ENCODE measurements around the gene GDA. TPM values are rescaled to one million over a fixed set of nuclear protein-coding genes. Genes with fewer than 3 reads are reported as not detected.

Gene GDA
- not detected for total RNA-seq

GRCh38 chr9:72149231-72149975 is at the start of gene GDA:
GDA (plus strand) TSS chr9:72149440; CDS start chr9:72149560, 120 bp downstream.
- ATAC-seq (no peak), DNase-seq (ENCODE audit: low spot score in 2 of 2) (no peak)
- no peak within 1 kb of the TSS for H3K27ac Mint-ChIP-seq
- H3K9me3 Mint-ChIP-seq: no peaks in the 10 kb centered on the region
- H3K36me3 Mint-ChIP-seq: no peaks in the 10 kb centered on the region

- DNase-seq (ENCODE audit: low spot score in 2 of 2) (no peak), ATAC-seq (no peak)
- no peak overlapping the region for H3K27ac Mint-ChIP-seq
- H3K36me3 Mint-ChIP-seq: no peaks in the 10 kb centered on the region
- peaks cover 0 to 4% of the 10 kb centered on the region in 2 donors for H3K9me3 Mint-ChIP-seq
Observed at GRCh38 chr9:72102520-72102919, 46.7 kb upstream of the GDA start.

- no peaks in the 10 kb centered on the region for H3K36me3 Mint-ChIP-seq
- ATAC-seq (no peak), DNase-seq (ENCODE audit: low spot score in 2 of 2) (no peak)
- H3K9me3 Mint-ChIP-seq: no peaks in the 10 kb centered on the region
- H3K27ac Mint-ChIP-seq: no peak overlapping the region
Observed at GRCh38 chr9:72113056-72113455, 36.2 kb upstream of the GDA start.

- no peak overlapping the region for H3K27ac Mint-ChIP-seq
- no peak for DNase-seq (ENCODE audit: low spot score in 2 of 2)
- H3K36me3 Mint-ChIP-seq: no peaks in the 10 kb centered on the region
- no peak for ATAC-seq
- H3K9me3 Mint-ChIP-seq: no peaks in the 10 kb centered on the region
Observed at GRCh38 chr9:72119853-72120252, 29.4 kb upstream of the GDA start.

- H3K27ac Mint-ChIP-seq: no peak overlapping the region
- DNase-seq (ENCODE audit: low spot score in 2 of 2) (no peak), ATAC-seq (no peak)
- no peaks in the 10 kb centered on the region for H3K9me3 Mint-ChIP-seq
- no peaks in the 10 kb centered on the region for H3K36me3 Mint-ChIP-seq
Observed at GRCh38 chr9:72124947-72125346, 24.3 kb upstream of the GDA start.

- Mint-ChIP-seq H3K9me3 (no peaks in the 10 kb centered on the region), H3K36me3 (no peaks in the 10 kb centered on the region), H3K27ac (no peak overlapping the region)
- DNase-seq (ENCODE audit: low spot score in 2 of 2) (no peak), ATAC-seq (no peak)
Observed at GRCh38 chr9:72127753-72128152, 21.5 kb upstream of the GDA start.

GRCh38 chr9:72128526-72128925 is 20.7 kb upstream of the GDA start:
- DNase-seq (ENCODE audit: low spot score in 2 of 2): no peak

GRCh38 chr9:72129271-72130156 is 19.7 kb upstream of the GDA start:
- DNase-seq (ENCODE audit: low spot score in 2 of 2): no peak
- ATAC-seq: no peak
- H3K9me3 Mint-ChIP-seq: no peaks in the 10 kb centered on the region
- H3K27ac Mint-ChIP-seq: no peak overlapping the region
- H3K36me3 Mint-ChIP-seq: no peaks in the 10 kb centered on the region

More at GRCh38 chr9:72128526-72128925, 20.7 kb upstream of the GDA start:
- no peaks in the 10 kb centered on the region for H3K36me3 Mint-ChIP-seq
- no peak for ATAC-seq
- no peaks in the 10 kb centered on the region for H3K9me3 Mint-ChIP-seq
- no peak overlapping the region for H3K27ac Mint-ChIP-seq

GRCh38 chr9:72130321-72130720 is 18.9 kb upstream of the GDA start:
- ATAC-seq (no peak), DNase-seq (ENCODE audit: low spot score in 2 of 2) (no peak)
- Mint-ChIP-seq H3K36me3 (no peaks in the 10 kb centered on the region), H3K9me3 (no peaks in the 10 kb centered on the region), H3K27ac (no peak overlapping the region)

GRCh38 chr9:72131206-72131605 is 18.0 kb upstream of the GDA start:
- no peak for ATAC-seq
- DNase-seq (ENCODE audit: low spot score in 2 of 2): no peak
- H3K9me3 Mint-ChIP-seq: no peaks in the 10 kb centered on the region
- H3K27ac Mint-ChIP-seq: no peak overlapping the region
- no peaks in the 10 kb centered on the region for H3K36me3 Mint-ChIP-seq

- ATAC-seq (no peak), DNase-seq (ENCODE audit: low spot score in 2 of 2) (no peak)
- no peaks in the 10 kb centered on the region for H3K36me3 Mint-ChIP-seq
- H3K27ac Mint-ChIP-seq: no peak overlapping the region
- H3K9me3 Mint-ChIP-seq: no peaks in the 10 kb centered on the region
Observed at GRCh38 chr9:72132052-72132451, 17.2 kb upstream of the GDA start.

GRCh38 chr9:72133365-72134035 is 15.7 kb upstream of the GDA start:
- no peak overlapping the region for H3K27ac Mint-ChIP-seq

GRCh38 chr9:72134801-72135200 is 14.4 kb upstream of the GDA start:
- no peaks in the 10 kb centered on the region for H3K36me3 Mint-ChIP-seq
- DNase-seq (ENCODE audit: low spot score in 2 of 2): no peak
- H3K27ac Mint-ChIP-seq: no peak overlapping the region
- no peak for ATAC-seq
- no peaks in the 10 kb centered on the region for H3K9me3 Mint-ChIP-seq

More at GRCh38 chr9:72133365-72134035, 15.7 kb upstream of the GDA start:
- Mint-ChIP-seq H3K9me3 (no peaks in the 10 kb centered on the region), H3K36me3 (no peaks in the 10 kb centered on the region)
- DNase-seq (ENCODE audit: low spot score in 2 of 2) (no peak), ATAC-seq (no peak)

- H3K9me3 Mint-ChIP-seq: no peaks in the 10 kb centered on the region
- H3K36me3 Mint-ChIP-seq: no peaks in the 10 kb centered on the region
- no peak overlapping the region for H3K27ac Mint-ChIP-seq
- ATAC-seq: no peak
- DNase-seq (ENCODE audit: low spot score in 2 of 2): no peak
Observed at GRCh38 chr9:72137697-72138365, 11.4 kb upstream of the GDA start.

- Mint-ChIP-seq H3K27ac (no peak overlapping the region), H3K9me3 (no peaks in the 10 kb centered on the region), H3K36me3 (no peaks in the 10 kb centered on the region)
- ATAC-seq (no peak), DNase-seq (ENCODE audit: low spot score in 2 of 2) (no peak)
Observed at GRCh38 chr9:72139226-72139625, 10.0 kb upstream of the GDA start.

- Mint-ChIP-seq H3K9me3 (no peaks in the 10 kb centered on the region), H3K36me3 (no peaks in the 10 kb centered on the region), H3K27ac (no peak overlapping the region)
- ATAC-seq (no peak), DNase-seq (ENCODE audit: low spot score in 2 of 2) (no peak)
Observed at GRCh38 chr9:72140586-72140985, 8.7 kb upstream of the GDA start.

GRCh38 chr9:72141484-72141883 is 7.8 kb upstream of the GDA start:
- ATAC-seq (no peak), DNase-seq (ENCODE audit: low spot score in 2 of 2) (no peak)
- Mint-ChIP-seq H3K9me3 (no peaks in the 10 kb centered on the region), H3K27ac (no peak overlapping the region), H3K36me3 (no peaks in the 10 kb centered on the region)

Data from activated naive CD4-positive, alpha-beta T cell treated with anti-CD3 and anti-CD28 coated beads, Interleukin-2, amount 50 U/mL, for 72 hours (primary cell).